GM12878 (cell line): ENCODE results near the gene CDR2L. TPM values are rescaled to one million over a fixed set of nuclear protein-coding genes. Genes with fewer than 3 reads are reported as not detected.

Experiments
- ATAC-seq: fragments of 200-7000 bp; cut with Tn5 transposase; 3 replicates; pipeline ENCODE4 v1.9.1; 2020; ENCODE audit warnings: mild to moderate bottlenecking, moderate library complexity
- BruUV-seq: library from RNA; stranded (reverse); fragments of 400-500 nt; replicated peaks from 2 replicates; lab custom pipeline; 2021; lab: Mats Ljungman, UMichigan
- CTCF ChIA-PET: fragments of 300-600 bp; sonication (Branson Sonifier 250); formaldehyde crosslinking; extraction: SDS; loops from one replicate; lab custom pipeline; 2021; ENCODE audit warnings: inconsistent platforms; lab: Yijun Ruan, JAX
- POLR2A ChIA-PET: fragments of 350-600 bp; formaldehyde crosslinking; extraction: SDS; loops from one replicate; lab custom pipeline; 2021; ENCODE audit warnings: inconsistent platforms; lab: Charles Lee
- RAD21 ChIA-PET: fragments of 300-600 bp; sonication (Branson Sonifier 250); formaldehyde crosslinking; loops from one replicate; lab custom pipeline; 2023; ENCODE audit warnings: antibody characterized with exemption; ENCODE audit not compliant: unreplicated experiment; lab: Charles Lee
- SMC1A ChIA-PET: fragments of 300-600 bp; sonication (Branson Sonifier 250); formaldehyde crosslinking; loops from one replicate; lab custom pipeline; 2023; ENCODE audit not compliant: unreplicated experiment, uncharacterized antibody; lab: Charles Lee
- DNase-seq: peaks from one replicate; pipeline ENCODE4 v3.0.0-alpha.2; 2011; ENCODE audit warnings: low read depth, low spot score
- FAIRE-seq: peaks from 3 replicates; lab custom pipeline; 2011; peaks lifted over from hg19 to GRCh38; lab: Jason Lieb, UNC
- H2AFZ ChIP-seq: 2 replicates; pipeline ENCODE4 v1.6.0; 2011; ENCODE audit warnings: low read depth, low read length, control low read depth; ENCODE audit not compliant: control insufficient read depth
- H3K27ac ChIP-seq: 2 replicates; pipeline ENCODE4 v1.5.1; 2011; ENCODE audit warnings: control low read depth; ENCODE audit not compliant: control insufficient read depth, insufficient read depth
- H3K27me3 ChIP-seq, 2 experiments: replicated peaks in 1 of 2; 2 replicates each; pipeline versions ENCODE4 v1.6.0 to v1.6.1; 2011; ENCODE audit warnings: low read length in 1 of 2; ENCODE audit not compliant: control insufficient read depth in 2 of 2, insufficient read depth in 2 of 2
- H3K36me3 ChIP-seq, 2 experiments: 2 replicates each; pipeline ENCODE4 v1.5.1; 2011; ENCODE audit warnings: low read length in 1 of 2; ENCODE audit not compliant: control insufficient read depth in 2 of 2, insufficient read depth in 2 of 2
- H3K4me1 ChIP-seq: 2 replicates; pipeline ENCODE4 v1.6.1; 2011; ENCODE audit warnings: mild to moderate bottlenecking, low read length, moderate library complexity, mixed read lengths; ENCODE audit not compliant: control insufficient read depth, insufficient read depth
- H3K4me2 ChIP-seq: 2 replicates; pipeline ENCODE4 v1.6.0; 2011; ENCODE audit warnings: control low read depth; ENCODE audit not compliant: control insufficient read depth, insufficient read depth
- H3K4me3 ChIP-seq: fragments of 200-600 bp; sonication (generic); 2 replicates; pipeline ENCODE4 v1.5.1; 2016
- H3K79me2 ChIP-seq: 2 replicates; pipeline ENCODE4 v1.6.0; 2011; ENCODE audit warnings: low read length; ENCODE audit not compliant: control insufficient read depth, insufficient read depth
- H3K9ac ChIP-seq: 2 replicates; pipeline ENCODE4 v1.8.0; 2011; ENCODE audit warnings: low read length, control low read depth, mixed read lengths; ENCODE audit not compliant: control insufficient read depth, insufficient read depth
- H3K9me3 ChIP-seq: replicated peaks from 3 replicates; pipeline ENCODE4 v1.5.1; 2011; ENCODE audit warnings: mild to moderate bottlenecking, low read length; ENCODE audit not compliant: control insufficient read depth, insufficient read depth
- H4K20me1 ChIP-seq: 2 replicates; pipeline ENCODE4 v1.6.0; 2011; ENCODE audit not compliant: control insufficient read depth, insufficient read depth
- KAT2A ChIP-seq: conservative IDR thresholded peaks from 2 replicates; pipeline ENCODE4 v1.6.1; 2011; ENCODE audit warnings: low read depth, low read length; ENCODE audit not compliant: control insufficient read depth
- MXI1 ChIP-seq: fragments of 150-350 bp; IDR thresholded peaks from 2 replicates; pipeline ENCODE4 v1.6.1; 2011; ENCODE audit warnings: low read depth, mild to moderate bottlenecking, inconsistent platforms, low read length, improper control_type of control experiment
- WGBS: methylation state at CpG from one replicate; pipeline ENCODE4 v1.1.6; 2016; ENCODE audit warnings: low lambda C conversion rate; ENCODE audit not compliant: insufficient replicate concordance, insufficient coverage; ENCODE audit errors: missing lambda C conversion rate; 5-methylcytosine and 5-hydroxymethylcytosine counted together
- in situ Hi-C: fragments of 300-500 bp; cut with MboI; formaldehyde crosslinking; loops from 9 replicates; pipeline ENCODE4 v1.14.3; 2018; ENCODE audit warnings: mixed read lengths
- intact Hi-C: fragments of 100-400 bp; cut with micrococcal nuclease; formaldehyde crosslinking; loops from one replicate; pipeline ENCODE4 v1.14.2; 2022; ENCODE audit not compliant: unreplicated experiment
- polyA plus RNA-seq, 11 experiments: library from polyadenylated mRNA; depleted of rRNA in 4 of 11; unstranded in 6 of 11; stranded (reverse) in 5 of 11; fragments of >200 nt; fragmentation: Nextera tagmentation in 4 of 11; fragmentation: Illumina TruSeq in 1 of 11; extraction: Ambion mirVana in 4 of 11; extraction: Trizol in 1 of 11; gene quantifications; 1 replicate in 1 of 11; 2 replicates in 10 of 11; pipeline versions ENCODE4 v1.2.1 to v1.2.3, GENCODE V29; 2011 to 2016; ENCODE audit warnings: inconsistent platforms in 2 of 11, missing spikeins in 2 of 11, low read depth in 1 of 11
- total RNA-seq, 4 experiments: library from RNA; depleted of rRNA in 3 of 4; stranded (reverse); fragments of >200 nt in 3 of 4; fragmentation: Illumina TruSeq in 1 of 4; extraction: Trizol in 1 of 4; gene quantifications; 2 replicates each; pipeline versions ENCODE4 v1.2.1 to v1.2.3, GENCODE V29; 2013 to 2021
- TF ChIP-seq, protein P1 (sequence below): IDR thresholded peaks from 2 replicates; pipeline ENCODE4 v1.6.1; 2012; ENCODE audit warnings: low read depth, low read length, improper control_type of control experiment
- TF ChIP-seq, protein P2 (sequence below): IDR thresholded peaks from 2 replicates; pipeline ENCODE4 v1.6.1; 2011; ENCODE audit warnings: low read depth, mild to moderate bottlenecking, low read length, moderate library complexity, borderline replicate concordance; ENCODE audit errors: extremely low read depth
- TF ChIP-seq, protein P3 (sequence below): IDR thresholded peaks from 2 replicates; pipeline ENCODE4 v1.6.1; 2012; ENCODE audit warnings: improper control_type of control experiment, low read depth, low read length; ENCODE audit not compliant: insufficient replicate concordance

The CDR2L gene
- total and polyA plus RNA-seq, 10 of the 15 experiments (the other 5 are each of a cell fraction or from before 2014, with no cell fraction given): 0.03 to 0.18 (median 0.04) TPM; not detected in 6

DNA sequence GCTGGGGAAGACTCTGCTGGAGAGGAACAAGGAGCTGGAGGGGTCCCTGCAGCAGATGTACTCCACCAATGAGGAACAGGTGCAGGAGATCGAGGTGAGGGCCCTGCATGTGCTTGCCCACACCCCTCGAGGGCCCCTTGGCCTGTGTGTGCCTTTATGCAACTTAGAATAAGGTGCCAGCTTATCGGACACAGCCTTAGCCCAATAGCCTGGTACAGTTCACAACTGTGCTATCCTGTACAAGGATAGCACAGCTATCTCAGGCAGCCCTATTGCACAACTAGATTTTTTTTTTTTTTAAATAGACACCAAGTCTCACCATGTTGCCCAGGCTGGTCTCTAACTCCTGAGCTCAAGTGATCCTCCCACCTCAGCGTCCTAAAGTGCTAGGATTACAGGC lies 12.1 kb downstream of the CDR2L start (continued):
- TF ChIP-seq, protein P1, sequence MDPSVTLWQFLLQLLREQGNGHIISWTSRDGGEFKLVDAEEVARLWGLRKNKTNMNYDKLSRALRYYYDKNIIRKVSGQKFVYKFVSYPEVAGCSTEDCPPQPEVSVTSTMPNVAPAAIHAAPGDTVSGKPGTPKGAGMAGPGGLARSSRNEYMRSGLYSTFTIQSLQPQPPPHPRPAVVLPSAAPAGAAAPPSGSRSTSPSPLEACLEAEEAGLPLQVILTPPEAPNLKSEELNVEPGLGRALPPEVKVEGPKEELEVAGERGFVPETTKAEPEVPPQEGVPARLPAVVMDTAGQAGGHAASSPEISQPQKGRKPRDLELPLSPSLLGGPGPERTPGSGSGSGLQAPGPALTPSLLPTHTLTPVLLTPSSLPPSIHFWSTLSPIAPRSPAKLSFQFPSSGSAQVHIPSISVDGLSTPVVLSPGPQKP: no peak
- TF ChIP-seq MXI1: no peak
- TF ChIP-seq, all 136 proteins: peak for 0

DNA sequence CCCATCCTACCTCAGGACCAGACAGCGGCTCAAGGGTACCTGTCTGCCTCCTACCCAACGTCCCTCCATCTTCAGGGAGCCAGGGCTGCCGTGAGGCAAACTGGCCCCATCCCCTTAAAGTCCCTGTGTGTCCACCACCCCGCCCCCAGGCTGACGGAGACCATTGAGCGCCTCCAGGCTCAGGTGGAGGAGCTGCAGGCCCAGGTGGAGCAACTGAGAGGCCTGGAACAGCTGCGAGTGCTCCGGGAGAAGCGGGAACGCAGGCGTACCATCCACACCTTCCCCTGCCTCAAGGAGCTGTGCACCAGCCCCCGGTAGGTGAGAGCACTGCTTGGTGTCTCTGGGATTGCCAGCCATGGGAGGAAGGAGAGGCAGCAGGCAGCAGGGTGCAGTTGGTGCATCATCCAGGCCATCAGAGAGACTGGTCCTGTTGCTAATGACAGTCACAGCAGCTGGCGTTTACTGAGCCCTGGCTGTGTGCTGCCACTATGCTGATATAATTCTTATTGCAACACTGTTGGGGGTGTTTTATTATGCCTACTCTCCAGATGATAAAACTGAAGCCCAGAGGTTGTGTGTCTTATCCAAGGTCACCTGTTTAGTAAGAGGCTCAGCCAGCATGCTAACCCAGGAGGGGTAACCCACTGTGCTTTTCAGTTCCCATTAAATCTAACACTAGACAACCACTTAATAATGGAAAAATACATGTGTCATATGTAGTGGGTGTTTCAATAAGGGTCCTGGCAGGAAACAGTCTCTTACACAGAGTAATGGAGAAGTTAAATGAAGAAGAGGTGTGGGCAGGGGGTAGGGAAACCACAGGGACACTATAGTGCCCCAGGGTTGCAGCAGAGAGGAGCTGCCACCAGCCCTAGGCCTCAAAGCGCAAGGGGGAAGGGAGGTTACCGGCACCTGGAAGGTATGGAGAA lies 14.7 kb downstream of the CDR2L start:
- FAIRE-seq: no peak
- Histone ChIP-seq H3K27me3 (no peaks in the 10 kb centered on the region), H3K9me3 (no peaks in the 10 kb centered on the region), H3K4me2 (no peak overlapping the region), H3K36me3 (no peaks in the 10 kb centered on the region), H3K27ac (no peak overlapping the region), H4K20me1 (no peaks in the 10 kb centered on the region), H3K4me1 (no peaks in the 10 kb centered on the region), H3K4me3 (no peak overlapping the region)
- 37% methylated on average over 15 of the region's 15 CpGs for WGBS
- intact Hi-C loops: no loop called here
- in situ Hi-C loops: no loop called here
- POLR2A ChIA-PET: no interaction called here
- RAD21 ChIA-PET: no interaction called here
- TF ChIP-seq, protein P2, sequence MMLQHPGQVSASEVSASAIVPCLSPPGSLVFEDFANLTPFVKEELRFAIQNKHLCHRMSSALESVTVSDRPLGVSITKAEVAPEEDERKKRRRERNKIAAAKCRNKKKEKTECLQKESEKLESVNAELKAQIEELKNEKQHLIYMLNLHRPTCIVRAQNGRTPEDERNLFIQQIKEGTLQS: no peak
- TF ChIP-seq, protein P3, sequence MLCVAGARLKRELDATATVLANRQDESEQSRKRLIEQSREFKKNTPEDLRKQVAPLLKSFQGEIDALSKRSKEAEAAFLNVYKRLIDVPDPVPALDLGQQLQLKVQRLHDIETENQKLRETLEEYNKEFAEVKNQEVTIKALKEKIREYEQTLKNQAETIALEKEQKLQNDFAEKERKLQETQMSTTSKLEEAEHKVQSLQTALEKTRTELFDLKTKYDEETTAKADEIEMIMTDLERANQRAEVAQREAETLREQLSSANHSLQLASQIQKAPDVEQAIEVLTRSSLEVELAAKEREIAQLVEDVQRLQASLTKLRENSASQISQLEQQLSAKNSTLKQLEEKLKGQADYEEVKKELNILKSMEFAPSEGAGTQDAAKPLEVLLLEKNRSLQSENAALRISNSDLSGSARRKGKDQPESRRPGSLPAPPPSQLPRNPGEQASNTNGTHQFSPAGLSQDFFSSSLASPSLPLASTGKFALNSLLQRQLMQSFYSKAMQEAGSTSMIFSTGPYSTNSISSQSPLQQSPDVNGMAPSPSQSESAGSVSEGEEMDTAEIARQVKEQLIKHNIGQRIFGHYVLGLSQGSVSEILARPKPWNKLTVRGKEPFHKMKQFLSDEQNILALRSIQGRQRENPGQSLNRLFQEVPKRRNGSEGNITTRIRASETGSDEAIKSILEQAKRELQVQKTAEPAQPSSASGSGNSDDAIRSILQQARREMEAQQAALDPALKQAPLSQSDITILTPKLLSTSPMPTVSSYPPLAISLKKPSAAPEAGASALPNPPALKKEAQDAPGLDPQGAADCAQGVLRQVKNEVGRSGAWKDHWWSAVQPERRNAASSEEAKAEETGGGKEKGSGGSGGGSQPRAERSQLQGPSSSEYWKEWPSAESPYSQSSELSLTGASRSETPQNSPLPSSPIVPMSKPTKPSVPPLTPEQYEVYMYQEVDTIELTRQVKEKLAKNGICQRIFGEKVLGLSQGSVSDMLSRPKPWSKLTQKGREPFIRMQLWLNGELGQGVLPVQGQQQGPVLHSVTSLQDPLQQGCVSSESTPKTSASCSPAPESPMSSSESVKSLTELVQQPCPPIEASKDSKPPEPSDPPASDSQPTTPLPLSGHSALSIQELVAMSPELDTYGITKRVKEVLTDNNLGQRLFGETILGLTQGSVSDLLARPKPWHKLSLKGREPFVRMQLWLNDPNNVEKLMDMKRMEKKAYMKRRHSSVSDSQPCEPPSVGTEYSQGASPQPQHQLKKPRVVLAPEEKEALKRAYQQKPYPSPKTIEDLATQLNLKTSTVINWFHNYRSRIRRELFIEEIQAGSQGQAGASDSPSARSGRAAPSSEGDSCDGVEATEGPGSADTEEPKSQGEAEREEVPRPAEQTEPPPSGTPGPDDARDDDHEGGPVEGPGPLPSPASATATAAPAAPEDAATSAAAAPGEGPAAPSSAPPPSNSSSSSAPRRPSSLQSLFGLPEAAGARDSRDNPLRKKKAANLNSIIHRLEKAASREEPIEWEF: no peak
- no peak for TF ChIP-seq KAT2A
- TF ChIP-seq, all 136 proteins: peak for 0
- ATAC-seq (no peak), DNase-seq (no peak)
- SMC1A ChIA-PET: no interaction called here
- BruUV-seq: no TSS peak
- no peak overlapping the region for H3K9ac ChIP-seq
- CTCF ChIA-PET: interaction anchor here (1.2 to 3.4 kb wide), 2 partner anchors 10 to 40 kb away, joined by 4 to 11 read pairs; partner anchors contain the start of gene MRPL58
- H2AFZ ChIP-seq: no peak overlapping the region
- no peaks in the 10 kb centered on the region for H3K79me2 ChIP-seq
